SKM-1 treated with dmso at 0.1 percent for 144 hours (cell line): Measurements from ENCODE around the gene RBBP4.

ENCODE experiments used
- DNase-seq: peaks from one replicate; lab custom pipeline; 2025; ENCODE audit not compliant: unreplicated experiment; lab: John Stamatoyannopoulos, UW

The RBBP4 gene

GRCh38 chr1:32718527-32718926 lies 67.5 kb downstream of the RBBP4 start:
- DNase-seq: no peak

- no peak for DNase-seq
Observed at GRCh38 chr1:32719681-32720275, 68.8 kb downstream of the RBBP4 start.

GRCh38 chr1:32724678-32725614 lies 73.9 kb downstream of the RBBP4 start:
- DNase-seq: no peak

- no peak for DNase-seq
Observed at GRCh38 chr1:32725615-32725982, 74.6 kb downstream of the RBBP4 start.

- DNase-seq: no peak
Observed at GRCh38 chr1:32727876-32728275, 76.9 kb downstream of the RBBP4 start.

GRCh38 chr1:32728413-32729077 lies 77.5 kb downstream of the RBBP4 start:
- no peak for DNase-seq

GRCh38 chr1:32729254-32730046 lies 78.4 kb downstream of the RBBP4 start:
- no peak for DNase-seq

GRCh38 chr1:32733582-32734321 lies 82.7 kb downstream of the RBBP4 start:
- no peak for DNase-seq
